Neuronal stem cell (in vitro differentiated cells): Measurements from ENCODE around the gene SPPL3.

Experiments
- DNase-seq: peaks from one replicate; pipeline ENCODE4 v3.0.0-alpha.2; 2013; ENCODE audit warnings: low spot score
- H2AFZ ChIP-seq: one replicate; pipeline ENCODE4 v1.6.1; 2013; ENCODE audit warnings: mild to moderate bottlenecking, low read length, inconsistent platforms
- H2AK5ac ChIP-seq: 2 replicates; pipeline ENCODE4 v1.6.1; 2013; ENCODE audit warnings: low read depth, mild to moderate bottlenecking, inconsistent platforms, low read length, moderate library complexity, mixed read lengths
- H2BK120ac ChIP-seq: 2 replicates; pipeline ENCODE4 v1.6.1; 2013; ENCODE audit warnings: low read depth, mild to moderate bottlenecking, inconsistent platforms, low read length, moderate library complexity, mixed read lengths
- H2BK12ac ChIP-seq: one replicate; pipeline ENCODE4 v1.6.1; 2013; ENCODE audit warnings: low read length, inconsistent platforms
- H2BK15ac ChIP-seq: 2 replicates; pipeline ENCODE4 v1.6.1; 2013; ENCODE audit warnings: mild to moderate bottlenecking, low read length, inconsistent platforms, mixed read lengths
- H2BK5ac ChIP-seq: one replicate; pipeline ENCODE4 v1.6.1; 2013; ENCODE audit warnings: inconsistent platforms, mild to moderate bottlenecking, low read length, moderate library complexity
- H3K14ac ChIP-seq: one replicate; pipeline ENCODE4 v1.6.1; 2013; ENCODE audit warnings: low read length, inconsistent platforms
- H3K18ac ChIP-seq: 2 replicates; pipeline ENCODE4 v1.6.1; 2013; ENCODE audit warnings: low read length, inconsistent platforms
- H3K23ac ChIP-seq: 2 replicates; pipeline ENCODE4 v1.6.1; 2013; ENCODE audit warnings: low read depth, mild to moderate bottlenecking, mixed read lengths, low read length, inconsistent platforms; ENCODE audit not compliant: poor library complexity
- H3K27ac ChIP-seq: replicated peaks from 3 replicates; pipeline ENCODE4 v1.5.1; 2013; ENCODE audit warnings: low read length, inconsistent platforms
- H3K27me3 ChIP-seq, 3 experiments: 2 replicates each; pipeline ENCODE4 v1.6.1; 2013; ENCODE audit warnings: low read length in 3 of 3, mild to moderate bottlenecking in 2 of 3, inconsistent platforms in 1 of 3, low read depth in 1 of 3, mixed read lengths in 1 of 3, moderate library complexity in 1 of 3; ENCODE audit not compliant: control insufficient read depth in 3 of 3, insufficient read depth in 3 of 3
- H3K36me3 ChIP-seq, 2 donors: replicated peaks in 1 of 2; 2 replicates each; pipeline ENCODE4 v1.6.1; 2013; ENCODE audit warnings: low read length in 2 of 2; ENCODE audit not compliant: control insufficient read depth in 2 of 2, insufficient read depth in 2 of 2
- H3K4ac ChIP-seq: 2 replicates; pipeline ENCODE4 v1.6.1; 2013; ENCODE audit warnings: inconsistent platforms, mild to moderate bottlenecking, low read length, moderate library complexity
- H3K4me1 ChIP-seq, 2 donors: 1 replicate in 1 of 2; 2 replicates in 1 of 2; pipeline ENCODE4 v1.6.1; 2013; ENCODE audit warnings: low read length in 2 of 2, low read depth in 1 of 2; ENCODE audit not compliant: control insufficient read depth in 2 of 2, insufficient read depth in 1 of 2
- H3K4me2 ChIP-seq: one replicate; pipeline ENCODE4 v1.6.1; 2013; ENCODE audit warnings: mild to moderate bottlenecking, low read length, inconsistent platforms; ENCODE audit not compliant: insufficient read depth, poor library complexity, severe bottlenecking
- H3K4me3 ChIP-seq, 2 donors: 2 replicates each; pipeline ENCODE4 v1.5.1; 2013; ENCODE audit warnings: low read length in 2 of 2, mild to moderate bottlenecking in 2 of 2, inconsistent platforms in 1 of 2, moderate library complexity in 1 of 2
- H3K79me1 ChIP-seq: one replicate; pipeline ENCODE4 v1.6.1; 2013; ENCODE audit warnings: low read depth, mild to moderate bottlenecking, inconsistent platforms, low read length, moderate library complexity
- H3K9ac ChIP-seq: one replicate; pipeline ENCODE4 v1.6.1; 2013; ENCODE audit warnings: mild to moderate bottlenecking, low read depth, low read length, inconsistent platforms; ENCODE audit not compliant: poor library complexity
- H3K9me3 ChIP-seq, 2 donors: replicated peaks in 1 of 2; 2 replicates each; pipeline versions ENCODE3 to v1.6.1; 2013; ENCODE audit warnings: low read length in 2 of 2, mild to moderate bottlenecking in 2 of 2, inconsistent platforms in 1 of 2, low read depth in 1 of 2, mixed read lengths in 1 of 2, moderate library complexity in 1 of 2; ENCODE audit not compliant: control insufficient read depth in 2 of 2, insufficient read depth in 1 of 2
- H4K8ac ChIP-seq: one replicate; pipeline ENCODE4 v1.6.1; 2013; ENCODE audit warnings: low read depth, mild to moderate bottlenecking, inconsistent platforms, low read length, moderate library complexity
- H4K91ac ChIP-seq: one replicate; pipeline ENCODE4 v1.6.1; 2013; ENCODE audit warnings: low read length, low read depth, mild to moderate bottlenecking, inconsistent platforms; ENCODE audit not compliant: poor library complexity
- WGBS, 2 donors: extraction: QIAGEN DNeasy Blood & Tissue Kit; methylation state at CpG; one replicate each; pipeline ENCODE4 v1.1.7; 2013; ENCODE audit warnings: missing lambda C conversion rate in 2 of 2, mixed read lengths in 1 of 2; ENCODE audit not compliant: insufficient read length in 2 of 2, insufficient replicate concordance in 1 of 2; ENCODE audit errors: extremely low coverage in 2 of 2; 5-methylcytosine and 5-hydroxymethylcytosine counted together

SPPL3 gene

DNA sequence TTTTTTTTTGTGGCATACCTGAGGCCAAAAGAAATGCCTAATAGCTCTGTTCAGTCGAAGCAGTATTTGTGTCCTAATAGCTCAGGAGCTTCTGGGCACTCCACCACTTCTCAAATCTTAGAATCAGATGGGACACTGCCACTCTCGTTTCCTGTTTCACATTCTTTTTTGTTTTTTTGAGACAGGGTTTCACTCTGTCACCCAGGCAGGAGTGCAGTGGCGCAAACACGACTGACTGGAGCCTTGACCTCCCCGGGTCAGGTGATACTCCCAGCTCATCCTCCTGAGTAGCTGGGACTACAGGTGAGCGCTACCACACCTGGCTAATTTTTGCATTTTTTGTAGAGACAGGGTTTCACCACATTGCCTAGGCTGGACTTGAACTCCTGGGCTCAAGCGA lies 52.7 kb downstream of the SPPL3 start:
- Histone ChIP-seq H2BK5ac (no peak overlapping the region), H4K8ac (no peak overlapping the region), H3K4me2 (no peak overlapping the region), H3K36me3 (no peaks in the 10 kb centered on the region), H3K9ac (no peak overlapping the region), H3K18ac (no peak overlapping the region), H3K27ac (no peak overlapping the region), H3K4ac (no peak overlapping the region), H3K4me3 (no peak overlapping the region), H2BK12ac (no peak overlapping the region), H3K9me3 (no peaks in the 10 kb centered on the region), H3K79me1 (no peaks in the 10 kb centered on the region), H2BK120ac (no peak overlapping the region), H3K4me1 (no peaks in the 10 kb centered on the region), H4K91ac (no peak overlapping the region), H2BK15ac (no peak overlapping the region), H3K23ac (no peak overlapping the region), H2AFZ (no peak overlapping the region), H3K27me3 (no peaks in the 10 kb centered on the region), H2AK5ac (no peak overlapping the region), H3K14ac (no peak overlapping the region)
- WGBS, 2 donors = no CpG with 5 or more reads among the region's 7 CpGs
- no peak for DNase-seq

DNA sequence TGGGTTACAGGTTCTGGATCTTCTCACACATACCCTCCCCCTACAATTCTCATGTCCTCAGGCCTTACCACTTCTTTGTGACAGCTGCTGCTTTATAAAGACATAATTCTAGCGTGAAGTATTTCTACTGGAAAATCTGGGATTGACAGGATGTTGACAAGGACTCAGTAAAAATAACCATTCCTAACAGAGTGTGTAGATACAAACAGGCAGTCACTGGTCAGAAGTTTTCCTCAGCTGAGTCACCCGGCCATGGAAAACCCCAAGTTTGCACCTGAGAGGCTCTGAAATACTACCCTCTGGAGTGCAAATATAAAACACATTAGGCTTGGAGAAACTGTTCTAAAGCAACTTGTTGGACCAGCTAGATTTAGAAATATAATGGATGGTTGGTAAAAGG lies 54.4 kb downstream of the SPPL3 start:
- Histone ChIP-seq H3K79me1 (peaks cover 7% of the 10 kb centered on the region), H3K4me1 (peaks cover 0 to 3% of the 10 kb centered on the region in 2 donors), H2BK120ac (no peak overlapping the region), H3K14ac (no peak overlapping the region), H3K27ac (no peak overlapping the region), H2AK5ac (no peak overlapping the region), H3K4ac (no peak overlapping the region), H3K18ac (no peak overlapping the region), H3K27me3 (peaks cover 0 to 2% (median 0%) of the 10 kb centered on the region in 3 experiments), H4K91ac (no peak overlapping the region), H3K23ac (no peak overlapping the region), H3K9me3 (no peaks in the 10 kb centered on the region), H3K4me3 (no peak overlapping the region), H4K8ac (no peak overlapping the region), H3K36me3 (peaks cover 0 to 2% of the 10 kb centered on the region in 2 donors), H2BK15ac (no peak overlapping the region), H3K9ac (no peak overlapping the region), H2AFZ (no peak overlapping the region), H2BK12ac (no peak overlapping the region), H3K4me2 (no peak overlapping the region), H2BK5ac (no peak overlapping the region)
- no peak for DNase-seq
- no CpG with 5 or more reads among the region's 2 CpGs for WGBS, 2 donors

DNA sequence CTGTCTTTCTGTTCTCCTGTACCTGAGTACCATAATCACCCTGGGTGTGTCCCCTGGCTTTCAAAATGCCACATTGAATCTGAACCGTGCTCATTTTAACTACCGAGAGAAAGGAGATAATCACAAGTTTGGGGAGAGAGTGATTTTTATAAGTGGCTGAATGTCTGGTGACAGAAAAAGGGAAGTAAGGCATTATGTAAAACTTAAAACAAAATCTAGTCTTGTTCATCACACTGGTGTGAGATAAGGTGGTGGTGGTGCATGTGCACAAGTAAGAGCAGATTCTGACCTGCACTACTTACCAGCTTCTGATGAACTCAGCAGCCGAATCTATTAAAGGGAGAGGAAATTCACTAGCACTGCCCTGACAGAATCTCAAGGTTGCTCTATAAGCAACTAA lies 56.3 kb downstream of the SPPL3 start:
- Histone ChIP-seq H3K9ac (no peak overlapping the region), H2AK5ac (no peak overlapping the region), H3K14ac (no peak overlapping the region), H3K4me3 (no peak overlapping the region), H3K9me3 (no peaks in the 10 kb centered on the region), H4K8ac (no peak overlapping the region), H3K4me2 (no peak overlapping the region), H3K4ac (no peak overlapping the region), H2BK12ac (no peak overlapping the region), H2BK5ac (no peak overlapping the region), H3K18ac (no peak overlapping the region), H2AFZ (no peak overlapping the region), H2BK120ac (no peak overlapping the region), H3K4me1 (peaks cover 0 to 9% of the 10 kb centered on the region in 2 donors), H3K79me1 (peaks cover 7% of the 10 kb centered on the region), H3K36me3 (peaks cover 0 to 2% of the 10 kb centered on the region in 2 donors), H3K27me3 (peaks cover 0 to 2% (median 0%) of the 10 kb centered on the region in 3 experiments), H3K27ac (no peak overlapping the region), H3K23ac (no peak overlapping the region), H4K91ac (no peak overlapping the region), H2BK15ac (no peak overlapping the region)
- DNase-seq = no peak
- WGBS, 2 donors = no CpG with 5 or more reads among the region's 3 CpGs

DNA sequence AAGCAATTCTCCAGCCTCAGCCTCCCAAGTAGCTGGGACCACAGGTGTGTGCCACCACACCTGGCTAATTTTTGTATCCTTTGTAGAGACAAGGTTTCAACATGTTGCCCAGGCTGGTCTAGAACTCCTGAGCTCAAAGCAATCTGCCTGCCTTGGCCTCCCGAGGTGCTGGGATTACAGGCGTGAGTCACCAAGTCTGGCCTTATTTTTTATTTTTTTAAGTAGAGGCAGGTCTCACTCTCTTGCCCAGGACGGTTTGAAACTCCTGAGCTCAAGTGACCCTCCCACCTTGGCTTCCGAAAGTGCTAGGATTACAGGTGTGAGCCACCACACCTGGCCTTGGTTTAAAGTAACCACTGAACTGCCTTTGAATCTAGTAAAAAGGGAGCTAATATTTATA lies 56.8 kb downstream of the SPPL3 start:
- Histone ChIP-seq H2BK12ac (no peak overlapping the region), H3K23ac (no peak overlapping the region), H4K91ac (no peak overlapping the region), H3K18ac (no peak overlapping the region), H3K79me1 (peaks cover 7% of the 10 kb centered on the region), H2AFZ (no peak overlapping the region), H3K4me2 (no peak overlapping the region), H2BK15ac (no peak overlapping the region), H3K9ac (no peak overlapping the region), H3K9me3 (no peaks in the 10 kb centered on the region), H2BK5ac (no peak overlapping the region), H4K8ac (no peak overlapping the region), H3K4ac (no peak overlapping the region), H3K4me3 (no peak overlapping the region), H2AK5ac (no peak overlapping the region), H3K4me1 (peaks cover 0 to 10% of the 10 kb centered on the region in 2 donors), H3K36me3 (peaks cover 0 to 2% of the 10 kb centered on the region in 2 donors), H3K27me3 (peaks cover 0 to 2% (median 0%) of the 10 kb centered on the region in 3 experiments), H3K14ac (no peak overlapping the region), H3K27ac (no peak overlapping the region), H2BK120ac (no peak overlapping the region)
- no CpG with 5 or more reads among the region's 4 CpGs for WGBS, 2 donors
- no peak for DNase-seq
